Prostate gland (tissue), 2 donors: ENCODE data around the gene LRRC23. TPM values are rescaled to one million over a fixed set of nuclear protein-coding genes. Genes with fewer than 3 reads are reported as not detected.

Source experiments
- DNase-seq: peaks from one replicate; pipeline ENCODE4 v3.0.0-alpha.2; 2019; ENCODE audit warnings: low spot score
- H3K27ac ChIP-seq, 2 donors: fragments of 200-600 bp; sonication (generic); 2 replicates each; pipeline ENCODE4 v1.5.1; 2017 to 2019
- H3K27me3 ChIP-seq: fragments of 200-600 bp; sonication (generic); replicated peaks from 2 replicates; pipeline ENCODE4 v1.5.1; 2019; ENCODE audit not compliant: insufficient read depth
- H3K36me3 ChIP-seq, 2 donors: fragments of 200-600 bp; sonication (generic); 1 replicate in 1 of 2; 2 replicates in 1 of 2; pipeline versions ENCODE4 v1.5.1 to v1.8.1; 2017 to 2019
- H3K4me1 ChIP-seq: fragments of 200-600 bp; sonication (generic); replicated peaks from 2 replicates; pipeline ENCODE4 v1.5.1; 2019
- H3K4me3 ChIP-seq, 2 donors: fragments of 200-600 bp; sonication (generic); 2 replicates each; pipeline ENCODE4 v1.5.1; 2017 to 2019
- H3K9me3 ChIP-seq: fragments of 200-600 bp; sonication (generic); 2 replicates; pipeline ENCODE4 v1.5.1; 2017
- POLR2A ChIP-seq: fragments of 450-650 bp; IDR thresholded peaks from one replicate; pipeline ENCODE4 v1.6.1; 2016; ENCODE audit warnings: antibody characterized with exemption, mild to moderate bottlenecking
- POLR2AphosphoS5 ChIP-seq: sonication (generic); formaldehyde crosslinking; IDR thresholded peaks from one replicate; pipeline ENCODE4 v1.6.1; 2017; ENCODE audit warnings: antibody characterized with exemption
- WGBS: methylation state at CpG from one replicate; pipeline ENCODE4 v1.1.5; 2018; 5-methylcytosine and 5-hydroxymethylcytosine counted together
- intact Hi-C: fragments of 100-400 bp; cut with DNase I; formaldehyde crosslinking; loops from one replicate; pipeline ENCODE4 v1.14.2; 2022
- total RNA-seq, 2 donors: library from RNA; depleted of rRNA; stranded (reverse); fragments of >200 nt; gene quantifications; one replicate each; pipeline ENCODE4 v1.1.0, GENCODE V29; 2016
- TF ChIP-seq, protein P1 (sequence below), 4 experiments: fragments of 200-600 bp in 2 of 4; fragments of 450-650 bp in 2 of 4; sonication (generic) in 2 of 4; IDR thresholded peaks; 1 replicate in 3 of 4; 2 replicates in 1 of 4; pipeline ENCODE4 v1.5.1; 2016 to 2019; ENCODE audit warnings: antibody characterized with exemption in 4 of 4, mild to moderate bottlenecking in 2 of 4, moderate library complexity in 2 of 4

Gene LRRC23
- total RNA-seq, 2 donors from 2014 or later, result 15.9 to 25.3 TPM

DNA sequence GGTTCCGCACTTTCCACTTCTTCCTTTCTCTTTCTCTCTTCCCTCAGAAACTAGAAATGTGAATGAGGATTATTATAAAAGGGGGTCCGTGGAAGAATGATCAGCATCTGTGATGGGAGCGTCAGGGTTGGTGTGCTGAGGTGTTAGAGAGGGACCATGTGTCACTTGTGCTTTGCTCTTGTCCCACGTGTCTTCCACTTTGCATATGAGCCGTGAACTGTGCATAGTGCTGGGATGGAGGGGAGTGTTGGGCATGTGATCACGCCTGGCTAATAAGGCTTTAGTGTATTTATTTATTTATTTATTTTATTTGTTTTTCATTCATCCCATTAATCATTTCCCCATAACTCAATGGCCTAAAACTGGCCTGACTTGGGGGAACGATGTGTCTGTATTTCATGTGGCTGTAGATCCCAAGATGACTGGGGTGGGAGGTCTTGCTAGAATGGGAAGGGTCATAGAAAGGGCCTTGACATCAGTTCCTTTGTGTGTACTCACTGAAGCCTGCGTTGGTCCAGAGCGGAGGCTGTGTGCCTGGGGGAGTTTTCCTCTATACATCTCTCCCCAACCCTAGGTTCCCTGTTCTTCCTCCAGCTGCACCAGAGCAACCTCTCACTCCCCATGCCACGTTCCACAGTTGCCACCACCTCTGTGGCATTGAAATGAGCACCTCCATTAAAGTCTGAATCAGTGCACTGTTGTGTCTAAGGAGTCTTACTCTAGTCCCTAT, 18.5 kb downstream of the LRRC23 start:
- Histone ChIP-seq H3K4me1 (peaks cover 16% of the 10 kb centered on the region), H3K36me3 (no peaks in the 10 kb centered on the region), H3K27me3 (no peaks in the 10 kb centered on the region), H3K9me3 (no peaks in the 10 kb centered on the region), H3K4me3 (no peak overlapping the region), H3K27ac (no peak overlapping the region)
- TF ChIP-seq, protein P1, sequence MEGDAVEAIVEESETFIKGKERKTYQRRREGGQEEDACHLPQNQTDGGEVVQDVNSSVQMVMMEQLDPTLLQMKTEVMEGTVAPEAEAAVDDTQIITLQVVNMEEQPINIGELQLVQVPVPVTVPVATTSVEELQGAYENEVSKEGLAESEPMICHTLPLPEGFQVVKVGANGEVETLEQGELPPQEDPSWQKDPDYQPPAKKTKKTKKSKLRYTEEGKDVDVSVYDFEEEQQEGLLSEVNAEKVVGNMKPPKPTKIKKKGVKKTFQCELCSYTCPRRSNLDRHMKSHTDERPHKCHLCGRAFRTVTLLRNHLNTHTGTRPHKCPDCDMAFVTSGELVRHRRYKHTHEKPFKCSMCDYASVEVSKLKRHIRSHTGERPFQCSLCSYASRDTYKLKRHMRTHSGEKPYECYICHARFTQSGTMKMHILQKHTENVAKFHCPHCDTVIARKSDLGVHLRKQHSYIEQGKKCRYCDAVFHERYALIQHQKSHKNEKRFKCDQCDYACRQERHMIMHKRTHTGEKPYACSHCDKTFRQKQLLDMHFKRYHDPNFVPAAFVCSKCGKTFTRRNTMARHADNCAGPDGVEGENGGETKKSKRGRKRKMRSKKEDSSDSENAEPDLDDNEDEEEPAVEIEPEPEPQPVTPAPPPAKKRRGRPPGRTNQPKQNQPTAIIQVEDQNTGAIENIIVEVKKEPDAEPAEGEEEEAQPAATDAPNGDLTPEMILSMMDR (IDR thresholded peaks at IDR 0.05), result no peak
- TF ChIP-seq POLR2A (no peak), POLR2AphosphoS5 (no peak)
- 74% methylated on average over 10 of the region's 10 CpGs for WGBS
- no peak for DNase-seq
- intact Hi-C loops, result no loop called here

- no peak for TF ChIP-seq POLR2A
- TF ChIP-seq POLR2AphosphoS5, result no peak
- TF ChIP-seq, protein P1 (IDR thresholded peaks at IDR 0.05), result no peak
These were observed 19.2 kb downstream of the LRRC23 start for GRCh38 chr12:6923851-6924250.

GRCh38 chr12:6925239-6925539, 20.6 kb downstream of the LRRC23 start:
- intact Hi-C loops, result no loop called here
- H3K4me1 ChIP-seq, result peaks cover 22% of the 10 kb centered on the region

More at GRCh38 chr12:6923851-6924250, 19.2 kb downstream of the LRRC23 start:
- no peak for DNase-seq
- Histone ChIP-seq H3K27ac (peak overlapping the region; percentile 94 to 98), H3K27me3 (no peaks in the 10 kb centered on the region), H3K4me3 (no peak overlapping the region), H3K36me3 (no peaks in the 10 kb centered on the region), H3K9me3 (no peaks in the 10 kb centered on the region), H3K4me1 (peaks cover 16% of the 10 kb centered on the region)
- WGBS, result 48% methylated on average over 6 of the region's 6 CpGs
- intact Hi-C loops, result no loop called here

DNA sequence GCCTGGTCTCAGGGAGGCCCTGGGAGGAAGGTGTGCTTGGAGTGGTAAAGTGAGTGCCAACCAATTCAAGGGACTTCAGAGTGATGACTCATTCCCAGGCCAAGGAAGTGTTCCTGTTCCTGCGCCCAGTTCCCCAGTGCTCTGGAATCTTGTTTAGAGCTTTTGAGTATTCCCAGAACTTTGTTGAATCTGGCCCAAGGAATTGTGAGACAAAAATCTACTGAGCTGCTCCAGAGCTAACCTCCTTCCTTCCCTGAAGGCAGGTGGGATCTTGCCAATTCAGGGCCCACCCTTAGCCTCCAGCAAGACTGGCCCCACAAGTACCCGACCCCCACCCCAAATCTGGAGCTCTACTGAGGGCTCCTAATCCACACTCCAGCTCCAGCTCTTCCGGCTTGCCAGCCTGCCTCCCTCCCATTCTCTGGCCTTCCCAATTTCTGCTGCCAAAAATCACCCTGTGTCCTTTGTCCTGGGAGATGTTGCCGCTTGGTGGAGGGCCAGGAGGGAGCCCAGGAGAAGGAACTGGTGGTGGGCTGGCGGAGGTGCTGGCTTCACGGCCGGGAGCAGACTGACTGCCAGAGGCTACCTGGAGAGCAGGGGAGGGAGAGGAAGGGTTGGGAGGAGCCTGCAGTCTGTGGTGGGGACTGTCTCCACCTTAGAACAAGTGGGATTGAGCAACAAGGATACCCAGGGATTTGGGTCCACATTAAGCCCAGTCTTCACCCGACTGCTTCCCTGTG, 21.1 kb downstream of the LRRC23 start:
- Histone ChIP-seq H3K4me3 (peak overlapping the region; percentile 92 to 95), H3K4me1 (peaks cover 22% of the 10 kb centered on the region), H3K27me3 (no peaks in the 10 kb centered on the region), H3K27ac (peak overlapping the region; percentile 94 to 98), H3K36me3 (no peaks in the 10 kb centered on the region), H3K9me3 (no peaks in the 10 kb centered on the region)
- peak; percentile 79 for DNase-seq
- intact Hi-C loops, result no loop called here
- TF ChIP-seq POLR2AphosphoS5, result peak; percentile 87
- TF ChIP-seq POLR2A, result peak; percentile 45
- TF ChIP-seq, protein P1 (IDR thresholded peaks at IDR 0.05), result peak in 1 of 4 experiments; percentile 12
- WGBS, result 4% methylated on average over 8 of the region's 8 CpGs

More at GRCh38 chr12:6925239-6925539, 20.6 kb downstream of the LRRC23 start:
- TF ChIP-seq, protein P1 (IDR thresholded peaks at IDR 0.05), result no peak
- TF ChIP-seq POLR2A (peak; percentile 10), POLR2AphosphoS5 (no peak)
- no peak overlapping the region for H3K4me3 ChIP-seq
- 7% methylated on average over 1 of the region's 1 CpG for WGBS
- DNase-seq, result no peak
- H3K9me3 ChIP-seq, result no peaks in the 10 kb centered on the region
- H3K27ac ChIP-seq, result peak overlapping the region; percentile 94 to 98
- H3K36me3 ChIP-seq, result no peaks in the 10 kb centered on the region
- no peaks in the 10 kb centered on the region for H3K27me3 ChIP-seq
